MM.1S (cell line): ENCODE measurements around the gene ANO3.

Source experiments
- CTCF ChIP-seq: fragments of 300-600 bp; sonication (generic); IDR thresholded peaks from 2 replicates; pipeline ENCODE4 v1.5.1; 2016; ENCODE audit warnings: antibody characterized with exemption, low read length, mixed read lengths
- EZH2phosphoT487 ChIP-seq: fragments of 300-600 bp; sonication (generic); IDR thresholded peaks from 2 replicates; pipeline ENCODE4 v1.6.1; 2018; ENCODE audit warnings: antibody characterized with exemption, low read length

DNA sequence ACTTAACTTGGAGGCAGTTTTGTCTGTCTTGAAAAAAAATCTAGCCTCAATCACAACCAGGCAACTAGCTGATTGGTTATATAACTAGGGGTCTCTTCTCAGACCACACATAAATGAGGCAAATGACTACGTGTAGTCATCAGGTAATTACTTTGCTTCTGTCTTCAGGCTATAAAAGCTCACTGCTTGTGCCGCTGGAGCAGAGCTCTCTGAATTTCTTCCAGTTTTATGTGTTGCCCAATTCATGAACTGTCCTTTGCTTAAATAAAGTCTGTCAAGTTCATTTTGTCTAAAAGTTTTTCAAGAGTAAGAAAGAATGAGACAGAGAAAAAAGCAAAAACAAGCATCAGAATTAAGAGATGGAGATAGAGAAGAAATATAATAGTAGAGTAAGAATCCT, 146.8 kb downstream of the ANO3 start:
- TF ChIP-seq EZH2phosphoT487, result no peak
- no peak for TF ChIP-seq CTCF
